Cardiac muscle cell (in vitro differentiated cells and primary cell): ENCODE results near the gene OSBPL3. TPM values are rescaled to one million over a fixed set of nuclear protein-coding genes. Genes with fewer than 3 reads are reported as not detected.

ENCODE experiments used
- DNase-seq, 2 donors: peaks; one replicate each; pipeline versions ENCODE4 v3.0.0 to v3.0.0-alpha.2; 2010 to 2017; ENCODE audit warnings: low read depth in 1 of 2, low spot score in 1 of 2
- H3K27ac ChIP-seq: fragments of 200-600 bp; sonication (generic); 2 replicates; pipeline ENCODE4 v1.5.1; 2016
- H3K27me3 ChIP-seq: fragments of 200-600 bp; sonication (generic); 2 replicates; pipeline ENCODE4 v1.6.0; 2016; ENCODE audit warnings: control low read depth
- H3K36me3 ChIP-seq: fragments of 200-600 bp; sonication (generic); 2 replicates; pipeline ENCODE4 v1.5.1; 2016; ENCODE audit warnings: control low read depth
- H3K4me1 ChIP-seq: fragments of 200-600 bp; sonication (generic); 2 replicates; pipeline ENCODE4 v1.8.1; 2017; ENCODE audit warnings: low read depth, mild to moderate bottlenecking, mixed run types
- H3K4me3 ChIP-seq: fragments of 200-600 bp; sonication (generic); 2 replicates; pipeline ENCODE4 v1.5.1; 2016; ENCODE audit warnings: mild to moderate bottlenecking
- H3K9me3 ChIP-seq: fragments of 200-600 bp; sonication (generic); 2 replicates; pipeline ENCODE4 v1.5.1; 2017; ENCODE audit warnings: low read depth, mild to moderate bottlenecking, control low read depth
- polyA plus RNA-seq: library from polyadenylated mRNA; unstranded; fragments of >200 nt; fragmentation: Nextera tagmentation; extraction: Ambion mirVana; gene quantifications from 2 replicates; pipeline ENCODE4 v1.2.1, GENCODE V29; 2016
- total RNA-seq: library from RNA; depleted of rRNA; stranded (reverse); fragments of >200 nt; gene quantifications from 2 replicates; pipeline ENCODE4 v1.2.3, GENCODE V29; 2016
- TF ChIP-seq, protein P1 (sequence below): IDR thresholded peaks from 2 replicates; pipeline ENCODE4 v1.5.1; 2012; ENCODE audit warnings: low read depth, mild to moderate bottlenecking, low read length

Gene OSBPL3
- total and polyA plus RNA-seq, 2 experiments from 2014 or later = 7.5 to 8.2 TPM

DNA sequence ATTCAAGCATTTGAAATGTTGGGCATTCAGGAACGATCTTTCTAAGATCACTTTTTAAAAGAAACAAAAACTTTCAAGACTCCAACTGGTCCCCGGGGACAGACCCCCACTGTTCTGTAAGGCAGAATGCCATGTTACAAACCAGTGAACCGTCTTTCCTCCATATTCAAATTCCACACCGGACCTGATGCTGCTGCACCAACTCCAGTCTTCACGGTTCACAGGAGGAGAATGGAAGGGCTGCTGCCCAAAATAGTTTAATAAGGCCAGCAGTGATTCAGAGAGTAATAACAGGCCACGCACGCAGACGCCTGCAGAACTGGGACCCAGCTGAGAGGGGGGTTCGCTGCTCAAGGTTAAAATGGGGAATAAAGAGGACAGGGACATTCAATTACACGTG lies 47.2 kb downstream of the OSBPL3 start:
- Histone ChIP-seq H3K36me3 (no peaks in the 10 kb centered on the region), H3K27me3 (no peaks in the 10 kb centered on the region), H3K27ac (no peak overlapping the region), H3K9me3 (no peaks in the 10 kb centered on the region), H3K4me1 (no peaks in the 10 kb centered on the region), H3K4me3 (no peak overlapping the region)
- TF ChIP-seq, protein P1, sequence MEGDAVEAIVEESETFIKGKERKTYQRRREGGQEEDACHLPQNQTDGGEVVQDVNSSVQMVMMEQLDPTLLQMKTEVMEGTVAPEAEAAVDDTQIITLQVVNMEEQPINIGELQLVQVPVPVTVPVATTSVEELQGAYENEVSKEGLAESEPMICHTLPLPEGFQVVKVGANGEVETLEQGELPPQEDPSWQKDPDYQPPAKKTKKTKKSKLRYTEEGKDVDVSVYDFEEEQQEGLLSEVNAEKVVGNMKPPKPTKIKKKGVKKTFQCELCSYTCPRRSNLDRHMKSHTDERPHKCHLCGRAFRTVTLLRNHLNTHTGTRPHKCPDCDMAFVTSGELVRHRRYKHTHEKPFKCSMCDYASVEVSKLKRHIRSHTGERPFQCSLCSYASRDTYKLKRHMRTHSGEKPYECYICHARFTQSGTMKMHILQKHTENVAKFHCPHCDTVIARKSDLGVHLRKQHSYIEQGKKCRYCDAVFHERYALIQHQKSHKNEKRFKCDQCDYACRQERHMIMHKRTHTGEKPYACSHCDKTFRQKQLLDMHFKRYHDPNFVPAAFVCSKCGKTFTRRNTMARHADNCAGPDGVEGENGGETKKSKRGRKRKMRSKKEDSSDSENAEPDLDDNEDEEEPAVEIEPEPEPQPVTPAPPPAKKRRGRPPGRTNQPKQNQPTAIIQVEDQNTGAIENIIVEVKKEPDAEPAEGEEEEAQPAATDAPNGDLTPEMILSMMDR = no peak
- DNase-seq = no peak

DNA sequence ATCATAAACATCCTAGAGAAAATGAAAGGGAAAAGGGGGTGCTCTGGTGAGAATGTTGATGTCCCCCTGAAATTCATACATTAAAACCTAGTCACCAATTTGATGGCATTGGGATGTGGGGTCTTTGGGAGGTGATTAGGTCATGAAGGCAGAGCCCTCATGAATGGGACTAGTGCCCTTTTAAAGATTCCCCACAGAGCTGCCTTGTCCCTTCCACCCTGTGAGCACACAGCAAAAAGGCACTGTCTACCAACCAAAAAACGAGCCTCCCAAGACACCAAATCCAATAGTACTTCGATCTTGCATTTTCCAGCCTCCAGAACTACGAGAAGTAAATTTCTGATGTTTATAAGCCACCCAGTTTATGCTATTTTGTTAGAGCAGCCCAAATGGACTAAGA lies 47.6 kb downstream of the OSBPL3 start:
- no peaks in the 10 kb centered on the region for H3K4me1 ChIP-seq
- H3K4me3 ChIP-seq = no peak overlapping the region
- H3K27me3 ChIP-seq = no peaks in the 10 kb centered on the region
- no peak overlapping the region for H3K27ac ChIP-seq
- H3K36me3 ChIP-seq = no peaks in the 10 kb centered on the region
- DNase-seq = no peak
- TF ChIP-seq, protein P1 = no peak
- H3K9me3 ChIP-seq = no peaks in the 10 kb centered on the region

DNA sequence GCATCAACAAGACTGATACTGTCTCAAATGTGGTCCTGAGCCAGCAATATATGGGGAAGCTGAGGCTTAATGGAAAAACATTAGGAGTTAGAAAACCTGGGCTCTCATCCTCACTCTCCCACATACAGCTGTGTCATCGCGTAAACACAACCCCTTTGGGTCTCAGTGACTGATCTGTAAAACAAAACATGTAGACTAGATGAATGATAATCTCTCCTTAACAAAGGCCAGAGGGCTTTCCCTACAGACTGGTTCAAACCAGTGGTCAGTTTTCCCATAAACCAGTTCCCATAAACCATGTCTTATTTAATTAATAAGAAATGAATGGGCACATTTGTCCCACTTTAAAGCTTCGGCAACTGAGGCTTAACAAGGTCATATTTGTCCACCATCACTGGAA lies 48.1 kb downstream of the OSBPL3 start:
- Histone ChIP-seq H3K4me3 (no peak overlapping the region), H3K4me1 (no peaks in the 10 kb centered on the region), H3K36me3 (no peaks in the 10 kb centered on the region), H3K9me3 (no peaks in the 10 kb centered on the region), H3K27ac (no peak overlapping the region), H3K27me3 (no peaks in the 10 kb centered on the region)
- TF ChIP-seq, protein P1 = no peak
- no peak for DNase-seq

DNA sequence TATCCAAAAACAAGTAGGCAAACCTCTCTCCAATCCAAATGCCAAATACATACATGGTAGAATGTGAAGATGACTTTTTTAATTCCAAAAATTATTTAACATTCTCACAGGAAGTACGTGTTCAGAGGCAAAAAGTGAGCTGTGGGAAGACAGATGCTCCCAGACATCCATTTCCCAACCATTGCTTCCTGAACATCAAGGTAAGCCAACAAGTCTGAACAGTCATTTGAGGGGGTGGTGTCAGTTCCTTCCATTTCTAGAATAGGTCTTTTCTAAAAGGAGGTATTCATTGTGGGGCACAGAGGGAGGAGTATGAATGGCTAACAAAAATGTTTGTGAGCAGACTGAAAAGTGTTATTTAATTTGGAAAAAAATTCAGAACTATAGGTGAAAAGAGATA lies 49.1 kb downstream of the OSBPL3 start:
- no peaks in the 10 kb centered on the region for H3K36me3 ChIP-seq
- no peaks in the 10 kb centered on the region for H3K4me1 ChIP-seq
- TF ChIP-seq, protein P1 = no peak
- H3K27ac ChIP-seq = no peak overlapping the region
- no peaks in the 10 kb centered on the region for H3K27me3 ChIP-seq
- no peaks in the 10 kb centered on the region for H3K9me3 ChIP-seq
- no peak for DNase-seq
- no peak overlapping the region for H3K4me3 ChIP-seq

DNA sequence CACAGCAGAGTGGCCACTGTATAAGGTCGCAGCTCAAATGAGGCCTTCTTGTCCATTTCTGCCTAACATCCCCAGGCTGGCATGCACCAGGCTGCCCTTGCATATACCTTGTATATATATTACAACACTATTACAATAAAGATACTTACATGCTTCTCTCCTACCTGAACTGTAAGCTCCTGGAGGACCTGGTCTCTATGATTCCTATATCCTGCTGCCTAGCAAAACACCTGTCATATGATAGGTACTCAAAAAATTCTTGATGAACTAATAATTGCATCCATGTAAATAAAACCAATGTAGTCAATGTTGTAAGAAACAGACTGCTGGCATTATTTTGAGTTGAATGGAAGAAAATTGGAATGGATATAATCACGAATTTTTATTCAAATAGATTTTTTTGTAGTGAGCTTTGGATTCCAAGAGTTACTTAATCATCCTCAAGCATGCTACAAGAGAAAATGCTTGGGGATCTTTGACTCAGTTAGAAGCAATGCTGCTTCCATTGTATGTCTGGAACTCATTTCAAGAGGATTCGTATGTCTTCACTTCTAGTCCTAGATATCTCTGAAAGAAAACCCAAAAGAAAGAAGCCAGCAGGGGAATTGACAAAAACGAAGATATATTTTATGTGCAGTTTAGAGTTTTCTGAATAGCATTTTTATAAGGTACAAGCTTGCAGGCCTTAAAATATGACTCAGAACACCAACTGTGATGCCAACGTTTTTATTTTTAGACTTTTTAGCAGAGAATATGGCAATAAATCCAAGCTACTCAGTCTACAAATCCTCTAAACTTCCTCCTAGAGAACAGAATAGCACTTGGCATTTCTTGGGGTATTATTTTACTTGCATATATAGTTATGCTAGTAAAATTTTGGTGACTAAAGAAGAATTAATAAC lies 53.1 kb downstream of the OSBPL3 start:
- DNase-seq = peak in 1 of 2 donors; percentile 40

More for the DNA sequence above, 53.1 kb downstream of the OSBPL3 start:
- TF ChIP-seq, protein P1 = no peak
- peaks cover 32% of the 10 kb centered on the region for H3K4me1 ChIP-seq
- H3K27ac ChIP-seq = no peak overlapping the region
- H3K36me3 ChIP-seq = no peaks in the 10 kb centered on the region
- no peaks in the 10 kb centered on the region for H3K27me3 ChIP-seq
- no peak overlapping the region for H3K4me3 ChIP-seq
- H3K9me3 ChIP-seq = no peaks in the 10 kb centered on the region
